DND-41 (cell line): ENCODE data around the gene MCOLN1.
A peak's percentile ranks its signal among the peaks of the same experiment; 100 is the strongest.

Source experiments
- ATAC-seq: fragments of 200-7000 bp; cut with Tn5 transposase; 3 replicates; pipeline ENCODE4 v1.9.1; 2021; ENCODE audit warnings: low read depth; ENCODE audit not compliant: insufficient read depth
- DNase-seq: peaks from one replicate; pipeline ENCODE4 v3.0.0-alpha.2; 2020
- H2AFZ ChIP-seq: 2 replicates; pipeline ENCODE4 v1.6.0; 2012; ENCODE audit warnings: low read depth, low read length
- H3K27ac ChIP-seq: 2 replicates; pipeline ENCODE4 v1.5.1; 2012; ENCODE audit warnings: low read length, inconsistent platforms
- H3K27me3 ChIP-seq: fragments of 200-600 bp; sonication (generic); 2 replicates; pipeline ENCODE4 v1.6.0; 2012; ENCODE audit warnings: low read length, mild to moderate bottlenecking, inconsistent platforms; ENCODE audit not compliant: insufficient read depth, poor library complexity
- H3K36me3 ChIP-seq: 2 replicates; pipeline ENCODE4 v1.5.1; 2012; ENCODE audit warnings: low read length, inconsistent platforms; ENCODE audit not compliant: insufficient read depth
- H3K4me1 ChIP-seq: 2 replicates; pipeline ENCODE4 v1.5.1; 2012; ENCODE audit warnings: mild to moderate bottlenecking, low read length; ENCODE audit not compliant: insufficient read depth
- H3K4me2 ChIP-seq: 2 replicates; pipeline ENCODE4 v1.6.0; 2012; ENCODE audit warnings: mild to moderate bottlenecking, moderate library complexity, low read length, inconsistent platforms; ENCODE audit not compliant: insufficient read depth
- H3K4me3 ChIP-seq, 2 experiments: fragments of 200-600 bp in 1 of 2; shearing (Covaris generic) in 1 of 2; 2 replicates each; pipeline ENCODE4 v1.5.1; 2012 to 2016; ENCODE audit warnings: inconsistent platforms in 2 of 2, low read length in 2 of 2, mild to moderate bottlenecking in 2 of 2, low read depth in 1 of 2, moderate library complexity in 1 of 2
- H3K79me2 ChIP-seq: 2 replicates; pipeline ENCODE4 v1.6.0; 2012; ENCODE audit warnings: low read length, inconsistent platforms; ENCODE audit not compliant: insufficient read depth
- H3K9ac ChIP-seq: 2 replicates; pipeline ENCODE4 v1.6.0; 2012; ENCODE audit warnings: low read depth, mild to moderate bottlenecking, inconsistent platforms, low read length, moderate library complexity
- H3K9me3 ChIP-seq: 2 replicates; pipeline ENCODE4 v1.5.1; 2012; ENCODE audit warnings: low read length, moderate library complexity, mild to moderate bottlenecking, inconsistent platforms; ENCODE audit not compliant: insufficient read depth, severe bottlenecking
- H4K20me1 ChIP-seq: 2 replicates; pipeline ENCODE4 v1.6.0; 2012; ENCODE audit warnings: low read length; ENCODE audit not compliant: insufficient read depth
- CTCF ChIP-seq: IDR thresholded peaks from 2 replicates; pipeline ENCODE4 v1.5.1; 2012; ENCODE audit warnings: borderline replicate concordance, low read length, moderate library complexity, mild to moderate bottlenecking; ENCODE audit not compliant: poor library complexity, severe bottlenecking; ENCODE audit errors: extremely low read depth
- EZH2 ChIP-seq: IDR thresholded peaks from 3 replicates; pipeline ENCODE4 v1.6.1; 2012; ENCODE audit warnings: borderline replicate concordance, low read depth, mild to moderate bottlenecking, moderate library complexity, low read length, inconsistent platforms; ENCODE audit not compliant: severe bottlenecking

The MCOLN1 gene

GRCh38 chr19:7513809-7514642, 8.4 kb upstream of the MCOLN1 start:
- DNase-seq (no peak), ATAC-seq (no peak)
- no peaks in the 10 kb centered on the region for H3K9me3 ChIP-seq
- H3K4me2 ChIP-seq, result no peak overlapping the region
- H3K36me3 ChIP-seq, result no peaks in the 10 kb centered on the region
- no peaks in the 10 kb centered on the region for H4K20me1 ChIP-seq
- H3K4me3 ChIP-seq, result no peak overlapping the region
- H3K27me3 ChIP-seq, result no peaks in the 10 kb centered on the region
- H2AFZ ChIP-seq, result no peak overlapping the region
- H3K9ac ChIP-seq, result no peak overlapping the region
- H3K27ac ChIP-seq, result no peak overlapping the region
- H3K79me2 ChIP-seq, result peaks cover 12% of the 10 kb centered on the region
- TF ChIP-seq EZH2 (no peak), CTCF (no peak)
- peaks cover 23% of the 10 kb centered on the region for H3K4me1 ChIP-seq

GRCh38 chr19:7515110-7515644, 7.2 kb upstream of the MCOLN1 start:
- H2AFZ ChIP-seq, result peak overlapping the region; percentile 89
- H3K4me3 ChIP-seq, result peak overlapping the region; percentile 10 to 62; a peak in 3 of 4 replicates
- no peaks in the 10 kb centered on the region for H4K20me1 ChIP-seq
- peak overlapping the region; percentile 60 for H3K4me2 ChIP-seq
- H3K36me3 ChIP-seq, result 0 out of 2 replicates have a peak, but pooled peaks cover 6% of the 10 kb centered on the region
- H3K79me2 ChIP-seq, result peaks cover 12% of the 10 kb centered on the region
- H3K4me1 ChIP-seq, result peaks cover 23% of the 10 kb centered on the region
- no peak for DNase-seq
- H3K9ac ChIP-seq, result peak overlapping the region; percentile 56
- TF ChIP-seq EZH2 (no peak), CTCF (no peak)
- no peak for ATAC-seq
- no peaks in the 10 kb centered on the region for H3K9me3 ChIP-seq
- H3K27ac ChIP-seq, result peak overlapping the region; percentile 57
- H3K27me3 ChIP-seq, result no peaks in the 10 kb centered on the region

- TF ChIP-seq CTCF, result no peak
- no peak for TF ChIP-seq EZH2
- H3K36me3 ChIP-seq, result 0 out of 2 replicates have a peak, but pooled peaks cover 7% of the 10 kb centered on the region
- H3K27ac ChIP-seq, result peak within 1 kb of the TSS; percentile 77
- H4K20me1 ChIP-seq, result no peaks in the 10 kb centered on the region
- no peaks in the 10 kb centered on the region for H3K27me3 ChIP-seq
- peak; percentile 96 for ATAC-seq
- H3K79me2 ChIP-seq, result peaks cover 12% of the 10 kb centered on the region
- peak within 1 kb of the TSS; percentile 85 to 91; a peak in 3 of 4 replicates for H3K4me3 ChIP-seq
- peak within 1 kb of the TSS; percentile 98 for H3K4me2 ChIP-seq
- H3K9me3 ChIP-seq, result no peaks in the 10 kb centered on the region
- H3K9ac ChIP-seq, result peak within 1 kb of the TSS; percentile 96
- DNase-seq, result peak; percentile 70
- peaks cover 23% of the 10 kb centered on the region for H3K4me1 ChIP-seq
- H2AFZ ChIP-seq, result peak within 1 kb of the TSS; percentile 89
Measured at GRCh38 chr19:7515645-7516151, 6.7 kb upstream of the MCOLN1 start, which contains the start of gene ZNF358. TSS of gene ZNF358 (plus strand) at chr19:7516103. CDS start at chr19:7519243, 3,140 bp downstream.
